ENCODE results near the gene TFPI.

DNA sequence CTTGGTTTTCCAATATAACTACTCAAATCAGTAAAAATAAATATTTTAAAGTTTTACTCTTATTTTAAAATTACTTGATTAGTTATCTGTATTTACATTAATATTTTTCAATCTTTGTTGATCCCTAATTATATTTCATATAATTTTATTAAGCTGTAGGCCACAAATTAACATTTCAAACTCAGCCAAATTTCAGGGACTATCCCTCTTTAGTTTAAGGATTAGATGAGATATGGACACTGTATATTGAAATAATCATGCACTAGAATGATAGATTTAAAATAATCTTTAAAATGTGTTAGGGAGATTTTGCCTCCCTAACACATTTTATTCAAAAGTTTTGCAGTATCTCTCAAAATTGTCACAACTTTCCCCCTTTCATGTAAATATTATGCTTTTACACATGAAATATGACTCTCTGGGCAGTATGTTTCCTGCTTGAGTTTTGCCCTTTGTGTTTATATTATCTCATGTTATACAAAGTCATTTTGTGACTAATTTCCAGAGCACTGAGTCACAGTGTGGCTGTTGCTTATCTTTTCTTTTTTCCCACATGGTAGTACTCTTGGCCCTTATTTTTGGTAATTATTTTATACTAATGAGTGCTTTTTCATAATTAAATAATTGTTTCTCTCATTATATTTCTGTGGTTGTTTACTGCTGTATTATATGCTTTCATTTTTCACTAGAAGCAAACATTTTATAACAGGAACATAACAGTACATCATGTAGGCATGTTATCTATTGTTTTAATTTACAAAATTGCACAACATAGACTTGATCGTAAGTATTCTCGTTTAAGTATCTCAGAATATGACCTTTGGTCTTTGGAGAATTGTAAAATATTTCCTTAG, 1.2 kb downstream of the TFPI start:
- TF ChIP-seq, protein P1, sequence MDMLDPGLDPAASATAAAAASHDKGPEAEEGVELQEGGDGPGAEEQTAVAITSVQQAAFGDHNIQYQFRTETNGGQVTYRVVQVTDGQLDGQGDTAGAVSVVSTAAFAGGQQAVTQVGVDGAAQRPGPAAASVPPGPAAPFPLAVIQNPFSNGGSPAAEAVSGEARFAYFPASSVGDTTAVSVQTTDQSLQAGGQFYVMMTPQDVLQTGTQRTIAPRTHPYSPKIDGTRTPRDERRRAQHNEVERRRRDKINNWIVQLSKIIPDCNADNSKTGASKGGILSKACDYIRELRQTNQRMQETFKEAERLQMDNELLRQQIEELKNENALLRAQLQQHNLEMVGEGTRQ (CRISPR knock-in tag; IDR thresholded peaks at IDR 0.05), result no peak
- TF ChIP-seq CTCF (IDR thresholded peaks at IDR 0.05), result no peak
- no peak for TF ChIP-seq SMAD4 (CRISPR knock-in tag; IDR thresholded peaks at IDR 0.05)
- no peak for TF ChIP-seq AFF4 (CRISPR knock-in tag; IDR thresholded peaks at IDR 0.05; ENCODE audit: borderline replicate concordance)
- TF ChIP-seq MAX (CRISPR knock-in tag; IDR thresholded peaks at IDR 0.05), result no peak
- no peak for TF ChIP-seq ZNF138 (CRISPR knock-in tag; conservative IDR thresholded peaks at IDR 0.05)
- no peak for TF ChIP-seq FOXJ3 (CRISPR knock-in tag; IDR thresholded peaks at IDR 0.05; ENCODE audit: borderline replicate concordance)
- TF ChIP-seq ZNF423 (CRISPR knock-in tag; IDR thresholded peaks at IDR 0.05), result no peak
- TF ChIP-seq NFYB (CRISPR knock-in tag; conservative IDR thresholded peaks at IDR 0.05; ENCODE audit: low read depth), result no peak
- TF ChIP-seq ESRRA (CRISPR knock-in tag; IDR thresholded peaks at IDR 0.05; ENCODE audit: borderline replicate concordance), result no peak
- TF ChIP-seq MXD4 (CRISPR knock-in tag; IDR thresholded peaks at IDR 0.05; ENCODE audit: borderline replicate concordance), result no peak
- TF ChIP-seq NR1H2 (CRISPR knock-in tag; IDR thresholded peaks at IDR 0.05), result no peak
